T-helper 1 cell treated with Interleukin-12 subunit alpha and Interleukin-12 subunit beta and Interleukin-4 antibody, amounts not matched to agents 30 μg/mL and 1 μg/mL, for 36 hours (primary cell): ENCODE results near the gene PPP6C.
A peak's percentile ranks its signal among the peaks of the same experiment; 100 is the strongest.
"Not testable (repeated sequence)": the region's sequence is repeated elsewhere in the genome, so short reads cannot be mapped to it uniquely, and the experiment has no call there.

ENCODE experiments used
- H3K27ac Mint-ChIP-seq: one replicate; pipeline ENCODE4 v1.8.0; 2021; ENCODE audit warnings: mild to moderate bottlenecking, mixed read lengths
- H3K27me3 Mint-ChIP-seq: one replicate; pipeline ENCODE4 v1.8.0; 2021; ENCODE audit warnings: low read depth, mixed read lengths
- H3K36me3 Mint-ChIP-seq: one replicate; pipeline ENCODE4 v1.8.0; 2021; ENCODE audit warnings: low read depth, mixed read lengths
- H3K4me1 Mint-ChIP-seq: one replicate; pipeline ENCODE4 v1.8.0; 2021; ENCODE audit warnings: low read depth, mixed read lengths
- H3K4me3 Mint-ChIP-seq: one replicate; pipeline ENCODE4 v1.8.0; 2021; ENCODE audit warnings: mild to moderate bottlenecking, moderate library complexity, mixed read lengths
- H3K9me3 Mint-ChIP-seq: one replicate; pipeline ENCODE4 v1.8.0; 2021; ENCODE audit warnings: mixed read lengths

The PPP6C gene

GRCh38 chr9:125162891-125163290 is 26.7 kb downstream of the PPP6C start:
- not testable (repeated sequence) for H3K4me3 Mint-ChIP-seq, H3K4me1 Mint-ChIP-seq, H3K36me3 Mint-ChIP-seq, H3K27me3 Mint-ChIP-seq, H3K27ac Mint-ChIP-seq, H3K9me3 Mint-ChIP-seq

GRCh38 chr9:125161284-125161918 is 28.2 kb downstream of the PPP6C start:
- Mint-ChIP-seq H3K9me3 (no peaks in the 10 kb centered on the region), H3K27me3 (no peaks in the 10 kb centered on the region), H3K4me3 (no peak overlapping the region), H3K27ac (no peak overlapping the region), H3K36me3 (peaks cover 4% of the 10 kb centered on the region), H3K4me1 (no peaks in the 10 kb centered on the region)

GRCh38 chr9:125160750-125161149 is 28.9 kb downstream of the PPP6C start:
- H3K36me3 Mint-ChIP-seq, result peaks cover 4% of the 10 kb centered on the region

GRCh38 chr9:125156551-125156950 is 33.1 kb downstream of the PPP6C start:
- no peaks in the 10 kb centered on the region for H3K9me3 Mint-ChIP-seq
- H3K4me3 Mint-ChIP-seq, result no peak overlapping the region
- H3K36me3 Mint-ChIP-seq, result peaks cover 18% of the 10 kb centered on the region
- no peak overlapping the region for H3K27ac Mint-ChIP-seq
- no peaks in the 10 kb centered on the region for H3K27me3 Mint-ChIP-seq
- no peaks in the 10 kb centered on the region for H3K4me1 Mint-ChIP-seq

More at GRCh38 chr9:125160750-125161149, 28.9 kb downstream of the PPP6C start:
- H3K4me1 Mint-ChIP-seq, result no peaks in the 10 kb centered on the region
- no peak overlapping the region for H3K4me3 Mint-ChIP-seq
- H3K9me3 Mint-ChIP-seq, result no peaks in the 10 kb centered on the region
- no peak overlapping the region for H3K27ac Mint-ChIP-seq
- no peaks in the 10 kb centered on the region for H3K27me3 Mint-ChIP-seq

GRCh38 chr9:125153712-125154367 is 35.8 kb downstream of the PPP6C start:
- Mint-ChIP-seq H3K4me1 (peaks cover 2% of the 10 kb centered on the region), H3K36me3 (peaks cover 33% of the 10 kb centered on the region), H3K4me3 (no peak overlapping the region), H3K27me3 (no peaks in the 10 kb centered on the region), H3K27ac (no peak overlapping the region), H3K9me3 (no peaks in the 10 kb centered on the region)

- Mint-ChIP-seq H3K27ac (no peak overlapping the region), H3K9me3 (no peaks in the 10 kb centered on the region), H3K27me3 (no peaks in the 10 kb centered on the region), H3K36me3 (peaks cover 32% of the 10 kb centered on the region), H3K4me1 (peaks cover 5% of the 10 kb centered on the region), H3K4me3 (no peak overlapping the region)
Observed at GRCh38 chr9:125151730-125152129, 37.9 kb downstream of the PPP6C start.

GRCh38 chr9:125150349-125151245 is 39.0 kb downstream of the PPP6C start:
- H3K36me3 Mint-ChIP-seq, result peaks cover 30% of the 10 kb centered on the region

GRCh38 chr9:125147401-125147951 is 42.1 kb downstream of the PPP6C start:
- peaks cover 20% of the 10 kb centered on the region for H3K36me3 Mint-ChIP-seq
- H3K27ac Mint-ChIP-seq, result no peak overlapping the region
- no peaks in the 10 kb centered on the region for H3K27me3 Mint-ChIP-seq
- H3K4me3 Mint-ChIP-seq, result no peak overlapping the region
- peaks cover 22% of the 10 kb centered on the region for H3K4me1 Mint-ChIP-seq
- no peaks in the 10 kb centered on the region for H3K9me3 Mint-ChIP-seq

More at GRCh38 chr9:125150349-125151245, 39.0 kb downstream of the PPP6C start:
- H3K9me3 Mint-ChIP-seq, result no peaks in the 10 kb centered on the region
- H3K27ac Mint-ChIP-seq, result no peak overlapping the region
- no peak overlapping the region for H3K4me3 Mint-ChIP-seq
- H3K27me3 Mint-ChIP-seq, result no peaks in the 10 kb centered on the region
- H3K4me1 Mint-ChIP-seq, result peaks cover 11% of the 10 kb centered on the region

- H3K27ac Mint-ChIP-seq, result peak overlapping the region; percentile 70
- peaks cover 17% of the 10 kb centered on the region for H3K36me3 Mint-ChIP-seq
- peaks cover 31% of the 10 kb centered on the region for H3K4me1 Mint-ChIP-seq
- no peaks in the 10 kb centered on the region for H3K27me3 Mint-ChIP-seq
- no peak overlapping the region for H3K4me3 Mint-ChIP-seq
- H3K9me3 Mint-ChIP-seq, result no peaks in the 10 kb centered on the region
Observed at GRCh38 chr9:125146247-125146646, 43.4 kb downstream of the PPP6C start.

GRCh38 chr9:125145425-125145824 is 44.2 kb downstream of the PPP6C start:
- Mint-ChIP-seq H3K4me1 (peaks cover 33% of the 10 kb centered on the region), H3K36me3 (peaks cover 9% of the 10 kb centered on the region), H3K9me3 (no peaks in the 10 kb centered on the region), H3K4me3 (no peak overlapping the region), H3K27ac (no peak overlapping the region), H3K27me3 (no peaks in the 10 kb centered on the region)

GRCh38 chr9:125143377-125144090 is 46.1 kb downstream of the PPP6C start, which contains the start of gene SCAI:
Gene SCAI, minus strand, starts transcription at chr9:125143528. Its CDS starts 91 bp downstream, at chr9:125143437.
- Mint-ChIP-seq H3K27me3 (no peaks in the 10 kb centered on the region), H3K9me3 (no peaks in the 10 kb centered on the region), H3K4me1 (peaks cover 32% of the 10 kb centered on the region), H3K36me3 (peaks cover 10% of the 10 kb centered on the region), H3K4me3 (peak within 1 kb of the TSS; percentile 100), H3K27ac (peak within 1 kb of the TSS; percentile 91)

GRCh38 chr9:125142560-125143376 is 46.8 kb downstream of the PPP6C start:
- Mint-ChIP-seq H3K4me1 (peaks cover 32% of the 10 kb centered on the region), H3K9me3 (no peaks in the 10 kb centered on the region), H3K36me3 (peaks cover 12% of the 10 kb centered on the region), H3K4me3 (peak overlapping the region; percentile 100), H3K27ac (peak overlapping the region; percentile 83), H3K27me3 (no peaks in the 10 kb centered on the region)

- peak overlapping the region; percentile 100 for H3K4me3 Mint-ChIP-seq
Observed at GRCh38 chr9:125141751-125142150, 47.9 kb downstream of the PPP6C start.

More at GRCh38 chr9:125141751-125142150, 47.9 kb downstream of the PPP6C start:
- Mint-ChIP-seq H3K27ac (no peak overlapping the region), H3K27me3 (no peaks in the 10 kb centered on the region), H3K4me1 (peaks cover 29% of the 10 kb centered on the region), H3K9me3 (no peaks in the 10 kb centered on the region), H3K36me3 (peaks cover 12% of the 10 kb centered on the region)
